ENCODE data around the gene WDPCP.

GRCh38 chr2:63186331-63186730 lies 401.9 kb downstream of the WDPCP start:
- TF ChIP-seq TEAD4 (IDR thresholded peaks at IDR 0.05; ENCODE audit: low read depth, low read length) (no peak), EZH2 (IDR thresholded peaks at IDR 0.05; ENCODE audit: low read depth, low read length, severe bottlenecking) (no peak), TAF1 (IDR thresholded peaks at IDR 0.05; ENCODE audit: low read depth, low read length) (no peak), POLR2AphosphoS5 (IDR thresholded peaks at IDR 0.05; ENCODE audit: low read depth, low read length) (no peak), CREB1 (IDR thresholded peaks at IDR 0.05) (no peak)
